HepG2 (cell line): ENCODE measurements around the gene RPL41. TPM values are rescaled to one million over a fixed set of nuclear protein-coding genes. Genes with fewer than 3 reads are reported as not detected.

Experiments used
- AHDC1 ChIP-seq: sonication (generic); formaldehyde crosslinking; IDR thresholded peaks from 2 replicates; pipeline ENCODE4 v1.5.1; 2020; ENCODE audit warnings: mild to moderate bottlenecking, missing genetic modification reagents, borderline replicate concordance
- CC2D1A ChIP-seq: sonication (generic); formaldehyde crosslinking; IDR thresholded peaks from 2 replicates; pipeline ENCODE4 v1.8.1; 2023; ENCODE audit warnings: mild to moderate bottlenecking, missing genetic modification reagents
- CEBPG ChIP-seq: IDR thresholded peaks from 2 replicates; pipeline ENCODE4 v1.6.1; 2016
- CSRNP1 ChIP-seq: sonication (generic); formaldehyde crosslinking; IDR thresholded peaks from 2 replicates; pipeline ENCODE4 v1.8.1; 2023; ENCODE audit warnings: mild to moderate bottlenecking, missing genetic modification reagents
- ESRRA ChIP-seq: sonication (generic); formaldehyde crosslinking; IDR thresholded peaks from 2 replicates; pipeline ENCODE4 v1.5.1; 2020; ENCODE audit warnings: mild to moderate bottlenecking, low read depth, missing genetic modification reagents
- FOXM1 ChIP-seq: sonication (generic); formaldehyde crosslinking; IDR thresholded peaks from 2 replicates; pipeline ENCODE4 v1.5.0; 2020; ENCODE audit warnings: missing genetic modification reagents
- HNF1B ChIP-seq: sonication (generic); formaldehyde crosslinking; IDR thresholded peaks from 2 replicates; pipeline ENCODE4 v1.5.1; 2020; ENCODE audit warnings: mild to moderate bottlenecking, moderate library complexity, missing genetic modification reagents
- HOXA7 ChIP-seq: sonication (generic); formaldehyde crosslinking; IDR thresholded peaks from 2 replicates; pipeline ENCODE4 v1.8.1; 2022; ENCODE audit warnings: mild to moderate bottlenecking, missing genetic modification reagents, moderate library complexity
- KAT7 ChIP-seq: IDR thresholded peaks from 2 replicates; pipeline ENCODE4 v1.6.1; 2018; ENCODE audit warnings: borderline replicate concordance, missing compliant biosample characterization
- MIXL1 ChIP-seq: IDR thresholded peaks from 2 replicates; pipeline ENCODE4 v1.6.1; 2016
- NFKB2 ChIP-seq: sonication (generic); formaldehyde crosslinking; IDR thresholded peaks from 2 replicates; pipeline ENCODE4 v1.4.0; 2020; ENCODE audit warnings: missing genetic modification reagents, borderline replicate concordance
- SP2 ChIP-seq: sonication (generic); formaldehyde crosslinking; IDR thresholded peaks from 2 replicates; pipeline ENCODE4 v1.5.1; 2020; ENCODE audit warnings: mild to moderate bottlenecking, missing genetic modification reagents
- SRSF4 ChIP-seq: fragments of 200-400 bp; formaldehyde crosslinking; IDR thresholded peaks from one replicate; pipeline ENCODE4 v1.6.1; 2018; ENCODE audit warnings: mild to moderate bottlenecking, low read depth, low read length, moderate library complexity; ENCODE audit not compliant: poor library complexity, severe bottlenecking
- THYN1 ChIP-seq: sonication (generic); formaldehyde crosslinking; IDR thresholded peaks from 2 replicates; pipeline ENCODE4 v1.8.1; 2023; ENCODE audit warnings: low read depth, mild to moderate bottlenecking, moderate library complexity, missing genetic modification reagents, borderline replicate concordance
- UBTF ChIP-seq: sonication (generic); formaldehyde crosslinking; IDR thresholded peaks from 2 replicates; pipeline ENCODE4 v1.4.0; 2020; ENCODE audit warnings: mild to moderate bottlenecking, missing genetic modification reagents
- ZNF484 ChIP-seq: sonication (generic); formaldehyde crosslinking; IDR thresholded peaks from 2 replicates; pipeline ENCODE4 v1.5.1; 2020; ENCODE audit warnings: mild to moderate bottlenecking, low read depth, missing genetic modification reagents, borderline replicate concordance
- ZNF543 ChIP-seq: sonication (generic); formaldehyde crosslinking; IDR thresholded peaks from 2 replicates; pipeline ENCODE4 v1.4.0; 2020; ENCODE audit warnings: mild to moderate bottlenecking, missing genetic modification reagents
- ZNF614 ChIP-seq: IDR thresholded peaks from 2 replicates; pipeline ENCODE4 v1.6.1; 2018; ENCODE audit warnings: missing biosample characterization, missing genetic modification reagents, inconsistent platforms, borderline replicate concordance
- polyA plus RNA-seq, 8 experiments: library from polyadenylated mRNA; depleted of rRNA in 3 of 8; stranded (reverse) in 7 of 8; unstranded in 1 of 8; fragments of >200 nt; fragmentation: Illumina TruSeq in 4 of 8; extraction: Trizol in 4 of 8; gene quantifications; 2 replicates each; pipeline versions ENCODE4 v1.2.1 to v1.2.3, GENCODE V29; 2011 to 2016; ENCODE audit warnings: low read depth in 4 of 8, missing spikeins in 1 of 8, mixed read lengths in 1 of 8; ENCODE audit not compliant: insufficient read depth in 1 of 8
- total RNA-seq, 5 experiments: library from RNA; depleted of rRNA; stranded (reverse); fragments of >200 nt; fragmentation: Illumina TruSeq; extraction: Trizol; gene quantifications; 2 replicates each; pipeline ENCODE4 v1.2.3, GENCODE V29; 2016; ENCODE audit warnings: low read depth in 1 of 5

RPL41 gene
- total and polyA plus RNA-seq, 2 of the 13 experiments (the other 11 are each of a cell fraction or from before 2014, with no cell fraction given): 4,012 to 7,670 TPM

- TF ChIP-seq SP2 (CRISPR knock-in tag) (no peak), AHDC1 (CRISPR knock-in tag) (no peak), HNF1B (CRISPR knock-in tag) (no peak), ZNF614 (CRISPR knock-in tag) (no peak), ESRRA (CRISPR knock-in tag) (no peak), ZNF543 (no peak), UBTF (CRISPR knock-in tag) (no peak), KAT7 (no peak), MIXL1 (CRISPR knock-in tag) (no peak), NFKB2 (peak; percentile 75; the same call in 1 of the 2 replicates), THYN1 (CRISPR knock-in tag) (no peak), CEBPG (no peak), HOXA7 (CRISPR knock-in tag) (no peak), CSRNP1 (CRISPR knock-in tag) (no peak), CC2D1A (no peak), ZNF484 (no peak), FOXM1 (CRISPR knock-in tag) (no peak), SRSF4 (no peak)
These were observed 41.0 kb downstream of the RPL41 start (continued) for GRCh38 chr12:56157201-56158028.
